IPS-18a (cell line): ENCODE results near the gene TNFRSF4.

ENCODE experiments used
- H3K27ac ChIP-seq: one replicate; pipeline ENCODE4 v1.5.1; 2013; ENCODE audit warnings: low read length
- H3K27me3 ChIP-seq: one replicate; pipeline ENCODE4 v1.6.1; 2013; ENCODE audit warnings: mild to moderate bottlenecking, low read length; ENCODE audit not compliant: control insufficient read depth, insufficient read depth
- H3K36me3 ChIP-seq: one replicate; pipeline ENCODE4 v1.6.1; 2013; ENCODE audit warnings: low read depth, low read length; ENCODE audit not compliant: control insufficient read depth
- H3K4me1 ChIP-seq: one replicate; pipeline ENCODE4 v1.6.1; 2013; ENCODE audit warnings: low read depth, low read length; ENCODE audit not compliant: control insufficient read depth
- H3K4me3 ChIP-seq: one replicate; pipeline ENCODE4 v1.5.1; 2013; ENCODE audit warnings: low read length
- H3K9ac ChIP-seq: one replicate; pipeline ENCODE4 v1.6.1; 2013; ENCODE audit warnings: mild to moderate bottlenecking, low read length, moderate library complexity
- H3K9me3 ChIP-seq: one replicate; pipeline ENCODE4 v1.6.1; 2013; ENCODE audit warnings: low read depth, low read length; ENCODE audit not compliant: control insufficient read depth

TNFRSF4 gene

DNA sequence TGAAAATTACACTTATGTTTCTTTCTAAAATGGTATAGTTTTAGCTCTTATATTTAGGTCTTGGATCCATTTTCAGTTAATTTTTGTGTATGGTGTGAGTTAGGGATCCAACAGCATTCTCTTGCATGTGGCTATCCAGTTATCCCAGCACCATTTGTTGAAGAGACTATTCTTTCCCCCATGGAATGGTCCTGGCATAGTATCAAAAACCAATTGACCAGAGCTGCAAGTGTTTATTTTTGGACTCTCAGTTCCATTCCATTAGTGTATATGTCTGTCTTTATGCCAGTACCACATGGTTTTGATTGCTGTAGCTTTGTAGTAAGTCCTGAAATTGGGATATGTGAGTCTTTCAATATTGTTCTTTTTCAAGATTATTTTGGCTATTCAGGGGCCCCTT, 26.0 kb downstream of the TNFRSF4 start:
- H3K36me3 ChIP-seq, result no peaks in the 10 kb centered on the region
- H3K27me3 ChIP-seq, result no peaks in the 10 kb centered on the region
- no peak overlapping the region for H3K27ac ChIP-seq
- no peak overlapping the region for H3K4me3 ChIP-seq
- H3K9me3 ChIP-seq, result no peaks in the 10 kb centered on the region
- no peaks in the 10 kb centered on the region for H3K4me1 ChIP-seq
- H3K9ac ChIP-seq, result no peak overlapping the region

DNA sequence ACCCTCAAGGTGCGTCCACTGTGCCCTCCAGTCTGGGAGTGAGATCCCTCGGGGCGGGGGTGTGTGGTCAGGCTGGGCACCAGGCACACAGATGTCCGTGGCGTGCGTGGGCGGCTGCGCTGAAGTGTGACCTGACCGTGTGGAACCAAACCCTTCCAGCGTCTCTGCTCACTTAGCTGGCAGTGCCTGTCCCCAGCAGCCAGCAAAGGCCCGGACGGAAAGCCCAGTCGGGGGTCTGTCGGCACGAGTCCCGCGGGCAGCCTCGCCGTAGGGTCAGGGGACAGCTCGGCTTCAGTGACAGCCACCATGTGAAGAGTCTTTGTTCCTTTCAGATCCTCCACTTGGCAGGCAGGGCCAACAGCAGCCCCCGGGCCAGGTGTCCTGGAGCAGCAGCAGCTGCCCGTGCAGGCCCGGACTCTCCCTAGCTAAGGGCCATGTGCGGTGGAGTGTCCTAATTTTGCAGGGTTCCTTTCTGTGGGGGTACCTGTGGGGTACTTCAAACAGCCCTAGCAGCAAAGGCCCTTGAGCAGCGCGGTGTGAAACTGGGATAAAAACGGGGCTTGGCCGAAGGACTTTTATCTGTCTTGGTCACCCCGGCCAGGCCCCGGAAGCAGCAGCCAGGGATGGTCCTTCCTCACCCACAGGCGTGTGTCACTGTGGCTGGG, 28.7 kb downstream of the TNFRSF4 start:
- Histone ChIP-seq H3K4me1 (no peaks in the 10 kb centered on the region), H3K36me3 (no peaks in the 10 kb centered on the region), H3K27me3 (no peaks in the 10 kb centered on the region), H3K27ac (no peak overlapping the region), H3K9ac (no peak overlapping the region), H3K9me3 (no peaks in the 10 kb centered on the region), H3K4me3 (no peak overlapping the region)

DNA sequence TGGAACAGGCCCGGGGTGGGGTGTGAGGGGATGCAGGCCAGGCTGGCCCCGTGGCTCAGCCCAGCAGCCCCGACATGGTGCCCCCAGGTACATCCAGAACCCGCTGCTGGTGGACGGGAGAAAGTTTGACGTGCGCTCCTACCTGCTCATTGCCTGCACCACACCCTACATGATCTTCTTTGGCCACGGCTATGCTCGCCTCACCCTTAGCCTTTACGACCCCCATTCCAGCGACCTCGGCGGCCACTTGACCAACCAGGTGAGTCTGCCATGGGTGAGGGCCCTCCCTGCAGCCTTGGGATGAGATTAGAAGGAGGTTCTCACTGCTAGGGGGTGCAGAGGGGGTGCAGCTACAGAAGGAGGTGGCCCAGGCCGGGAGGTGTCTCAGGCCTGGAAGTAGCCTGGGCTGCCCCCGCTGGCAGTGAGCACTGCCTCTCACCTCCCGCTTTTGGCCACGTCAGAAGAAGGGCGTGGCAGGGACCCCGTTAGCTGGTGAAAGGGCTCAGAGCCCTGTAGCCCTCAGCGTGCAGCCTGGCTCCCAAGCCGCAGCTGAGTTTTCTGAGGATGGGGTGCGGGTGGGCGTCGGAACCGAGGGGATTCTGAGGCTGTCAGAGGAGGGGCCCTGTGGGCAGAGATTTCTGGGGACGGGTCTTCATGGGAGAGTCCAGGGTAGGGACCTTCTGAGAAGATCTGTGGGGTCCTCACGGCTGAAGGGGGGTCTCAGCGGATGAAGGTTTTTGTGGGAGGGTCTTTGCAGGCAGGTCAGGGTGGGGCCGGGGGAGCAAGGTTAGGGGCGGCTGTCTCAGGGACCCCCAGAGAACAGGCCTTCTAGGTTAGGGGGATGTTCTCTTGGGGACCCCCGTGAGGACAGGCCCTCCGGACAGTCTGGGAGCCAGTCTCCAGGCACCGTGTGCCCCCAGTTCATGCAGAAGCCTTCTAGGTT, 29.8 kb downstream of the TNFRSF4 start:
- no peak overlapping the region for H3K4me3 ChIP-seq
- H3K9me3 ChIP-seq, result no peaks in the 10 kb centered on the region
- H3K27ac ChIP-seq, result no peak overlapping the region
- no peaks in the 10 kb centered on the region for H3K27me3 ChIP-seq
- no peaks in the 10 kb centered on the region for H3K36me3 ChIP-seq
- no peak overlapping the region for H3K9ac ChIP-seq
- H3K4me1 ChIP-seq, result no peaks in the 10 kb centered on the region

DNA sequence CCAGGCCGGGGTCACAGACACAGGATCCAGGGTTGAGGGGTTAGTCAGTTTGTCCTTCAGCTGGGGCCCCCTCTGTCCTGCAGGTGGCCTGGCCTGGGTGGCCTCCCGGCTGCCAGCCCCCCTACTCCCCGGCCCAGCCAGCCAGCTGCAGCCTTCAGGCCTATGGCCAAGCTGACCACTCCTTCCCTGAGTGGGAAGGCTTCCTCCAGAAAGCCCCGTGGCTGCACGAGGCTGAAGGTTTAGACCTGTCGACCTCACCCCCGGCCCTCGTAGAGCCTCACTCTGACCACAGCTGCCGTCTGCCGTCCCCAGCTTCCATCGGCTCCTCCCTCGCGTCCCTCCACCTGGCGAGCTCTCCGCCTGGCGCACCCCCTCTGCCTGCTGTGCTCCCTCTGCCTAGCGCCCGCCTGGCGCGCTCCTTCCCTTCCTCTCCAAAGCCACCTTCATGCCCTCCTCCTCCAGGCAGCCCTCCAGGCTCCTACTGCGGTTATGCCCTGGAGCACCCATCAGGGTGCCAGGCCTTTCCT, 30.7 kb downstream of the TNFRSF4 start:
- Histone ChIP-seq H3K27me3 (no peaks in the 10 kb centered on the region), H3K9me3 (no peaks in the 10 kb centered on the region), H3K4me3 (no peak overlapping the region), H3K27ac (no peak overlapping the region), H3K36me3 (no peaks in the 10 kb centered on the region), H3K4me1 (no peaks in the 10 kb centered on the region), H3K9ac (no peak overlapping the region)

DNA sequence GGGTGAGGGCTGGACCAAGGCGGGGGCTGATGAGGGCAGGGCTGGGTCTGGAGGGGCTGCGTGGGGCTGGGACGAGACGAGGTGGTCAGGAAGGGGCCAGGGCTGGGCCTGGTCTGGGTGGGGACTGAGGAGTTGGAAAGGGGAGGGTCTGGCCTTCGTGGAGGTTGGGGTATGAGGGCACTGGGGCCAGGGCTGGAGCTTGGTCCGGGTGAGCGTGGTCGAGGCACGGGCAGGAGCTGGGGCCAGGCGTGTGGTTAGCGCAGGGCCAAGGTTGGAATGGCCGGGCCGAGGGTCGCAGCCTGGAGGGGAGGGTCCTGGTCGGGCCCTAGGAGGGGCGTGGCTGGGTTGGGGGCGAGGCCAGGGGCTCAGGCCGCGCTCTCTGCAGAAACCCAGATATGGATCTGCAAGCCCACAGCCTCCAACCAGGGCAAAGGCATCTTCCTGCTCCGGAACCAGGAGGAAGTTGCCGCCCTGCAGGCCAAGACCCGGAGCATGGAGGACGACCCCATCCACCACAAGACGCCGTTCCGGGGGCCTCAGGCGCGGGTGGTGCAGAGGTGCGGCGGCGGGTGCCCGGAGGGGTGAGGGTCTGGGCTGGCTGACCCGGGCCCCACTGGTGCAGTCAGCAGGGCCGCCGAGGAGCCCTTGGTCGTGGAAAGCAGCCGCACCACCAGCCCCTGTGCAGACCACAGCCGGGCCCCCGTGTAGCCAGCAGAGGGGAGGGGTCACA, 31.3 kb downstream of the TNFRSF4 start:
- no peaks in the 10 kb centered on the region for H3K9me3 ChIP-seq
- H3K4me3 ChIP-seq, result no peak overlapping the region
- no peak overlapping the region for H3K27ac ChIP-seq
- H3K36me3 ChIP-seq, result no peaks in the 10 kb centered on the region
- H3K4me1 ChIP-seq, result no peaks in the 10 kb centered on the region
- no peak overlapping the region for H3K9ac ChIP-seq
- H3K27me3 ChIP-seq, result no peaks in the 10 kb centered on the region

DNA sequence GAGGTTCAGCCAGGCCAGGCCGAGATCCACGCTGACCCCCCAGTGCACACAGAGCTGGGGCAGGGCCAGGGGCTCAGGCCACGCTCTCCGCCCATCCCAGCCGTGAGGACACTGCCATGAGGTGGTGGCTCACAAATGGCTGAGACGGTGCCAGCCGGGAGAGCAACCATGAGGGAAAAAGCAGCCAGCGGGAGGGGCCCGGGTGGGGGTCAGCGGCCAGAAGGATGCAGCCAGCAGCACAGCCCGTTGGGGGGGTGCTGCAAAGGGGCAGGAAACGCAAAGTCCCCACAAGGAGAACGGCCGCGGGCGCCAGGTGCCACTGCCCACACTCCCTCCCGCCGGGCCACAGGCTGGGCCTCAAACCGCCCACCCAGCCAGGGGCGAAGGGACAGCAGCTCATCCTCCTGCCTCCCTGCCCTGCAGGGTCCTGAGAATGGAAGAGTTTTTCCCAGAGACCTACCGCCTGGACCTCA, 32.0 kb downstream of the TNFRSF4 start:
- no peaks in the 10 kb centered on the region for H3K9me3 ChIP-seq
- H3K9ac ChIP-seq, result no peak overlapping the region
- H3K27ac ChIP-seq, result no peak overlapping the region
- H3K27me3 ChIP-seq, result peaks cover 2% of the 10 kb centered on the region
- no peak overlapping the region for H3K4me3 ChIP-seq
- peaks cover 2% of the 10 kb centered on the region for H3K4me1 ChIP-seq
- no peaks in the 10 kb centered on the region for H3K36me3 ChIP-seq

DNA sequence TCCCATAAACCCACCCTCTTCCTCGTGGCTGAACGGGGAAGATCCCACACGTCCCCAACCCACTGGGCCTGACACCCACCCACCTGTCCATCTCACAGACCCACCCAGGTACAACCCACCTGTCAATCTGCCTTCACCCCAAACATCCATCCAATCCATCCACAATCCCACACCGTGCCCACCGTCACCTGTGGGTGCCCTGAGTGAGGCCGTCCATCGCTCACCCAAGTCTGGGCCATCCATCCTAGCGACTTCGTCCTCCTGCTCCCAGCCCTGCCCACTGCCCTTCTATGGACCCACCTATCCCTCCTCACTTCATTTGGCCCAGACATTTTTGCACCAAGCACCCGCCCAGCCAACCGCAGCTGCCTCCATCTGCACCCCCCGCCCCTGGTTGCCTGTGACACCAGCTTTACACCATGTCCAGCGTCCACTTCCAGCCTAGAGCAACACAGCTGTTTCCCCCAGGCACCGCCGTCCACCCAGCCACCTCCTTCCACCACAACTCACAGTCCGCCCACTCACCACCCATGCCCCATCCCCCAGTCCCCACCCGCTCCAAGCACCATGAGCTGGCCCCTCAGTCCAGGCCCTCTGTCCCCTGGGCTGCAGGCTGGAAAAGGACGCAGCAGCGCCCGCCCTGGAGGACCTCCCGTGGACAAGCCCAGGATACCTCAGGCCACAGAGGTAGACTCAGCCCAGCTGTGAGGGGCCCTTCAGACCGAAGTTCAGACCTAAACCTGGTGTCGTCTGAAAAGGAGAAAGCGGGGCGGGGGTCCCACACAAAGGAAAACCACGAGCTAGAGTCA, 32.6 kb downstream of the TNFRSF4 start:
- Histone ChIP-seq H3K9ac (no peak overlapping the region), H3K4me3 (no peak overlapping the region), H3K4me1 (peaks cover 7% of the 10 kb centered on the region), H3K36me3 (no peaks in the 10 kb centered on the region), H3K27me3 (peaks cover 8% of the 10 kb centered on the region), H3K27ac (no peak overlapping the region), H3K9me3 (no peaks in the 10 kb centered on the region)

DNA sequence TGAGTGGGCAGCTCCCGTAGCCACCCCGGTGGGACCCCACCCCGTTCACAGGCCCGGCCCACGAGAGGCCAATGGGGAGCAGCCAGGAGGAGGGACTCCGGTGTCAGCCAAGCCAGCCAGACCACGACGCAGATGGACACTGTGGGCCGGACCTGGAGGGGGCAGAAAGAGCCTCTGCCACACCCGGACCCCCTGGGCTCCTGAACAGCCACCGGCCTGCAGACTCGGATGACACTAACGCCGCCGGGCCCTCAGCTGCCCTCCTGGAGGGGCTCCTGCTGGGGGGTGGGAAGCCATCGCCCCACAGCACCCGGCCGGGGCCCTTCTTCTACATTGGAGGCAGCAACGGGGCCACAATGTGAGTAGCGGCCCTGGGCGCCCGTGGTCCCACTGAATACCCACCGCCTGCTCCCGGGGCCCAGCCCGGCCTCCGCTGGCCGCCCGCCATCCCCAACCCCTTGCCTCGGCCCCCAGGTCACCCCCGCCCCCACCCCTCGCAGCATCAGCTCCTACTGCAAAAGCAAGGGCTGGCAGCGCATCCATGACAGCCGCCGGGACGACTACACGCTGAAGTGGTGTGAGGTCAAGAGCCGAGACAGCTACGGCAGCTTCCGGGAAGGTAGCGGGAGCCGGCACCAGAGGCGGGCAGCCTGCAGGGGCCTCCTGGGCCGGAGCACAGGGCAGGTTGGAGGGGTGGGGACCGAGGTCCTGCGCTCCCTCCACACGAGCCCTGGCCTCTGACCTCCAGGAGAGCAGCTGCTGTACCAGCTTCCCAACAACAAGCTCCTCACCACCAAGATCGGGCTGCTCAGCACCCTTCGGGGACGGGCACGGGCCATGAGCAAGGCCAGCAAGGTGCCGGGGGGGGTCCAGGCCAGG, 33.7 kb downstream of the TNFRSF4 start:
- Histone ChIP-seq H3K9ac (no peak overlapping the region), H3K36me3 (no peaks in the 10 kb centered on the region), H3K4me1 (peaks cover 7% of the 10 kb centered on the region), H3K27me3 (peaks cover 19% of the 10 kb centered on the region), H3K9me3 (no peaks in the 10 kb centered on the region), H3K27ac (no peak overlapping the region), H3K4me3 (no peak overlapping the region)

DNA sequence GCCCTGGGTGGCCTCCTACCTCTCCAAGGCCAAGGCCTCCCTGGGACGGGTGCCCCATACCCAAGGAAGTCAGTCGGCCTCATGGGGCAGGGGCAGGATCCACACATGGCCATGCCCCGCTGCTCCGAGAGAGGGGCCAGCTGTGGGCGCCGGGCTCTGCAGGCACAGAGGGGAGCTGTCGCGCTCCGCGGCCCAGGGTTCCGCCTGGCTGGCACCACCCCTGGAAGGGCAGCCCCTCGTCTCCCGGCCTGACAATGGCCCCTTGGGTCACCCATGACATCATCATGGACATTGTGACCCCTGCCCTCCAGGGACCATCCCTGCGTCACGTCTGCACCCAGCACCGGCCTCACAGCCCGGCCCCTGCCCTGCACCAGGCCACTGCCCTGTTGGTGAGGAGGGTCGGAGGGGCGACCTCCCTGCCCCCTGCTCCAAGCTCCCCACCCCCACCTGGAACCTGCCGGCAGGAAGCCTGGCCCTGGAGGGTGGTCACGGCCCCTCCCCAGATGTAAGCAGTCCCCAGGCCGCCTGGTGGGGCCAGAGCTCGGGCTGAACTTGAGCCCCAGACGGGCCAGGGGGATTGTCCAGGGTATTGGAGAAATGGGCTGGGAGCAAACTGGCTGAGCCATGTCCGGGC, 34.5 kb downstream of the TNFRSF4 start:
- Histone ChIP-seq H3K36me3 (no peaks in the 10 kb centered on the region), H3K4me1 (peaks cover 7% of the 10 kb centered on the region), H3K4me3 (no peak overlapping the region), H3K9me3 (no peaks in the 10 kb centered on the region), H3K27ac (no peak overlapping the region), H3K9ac (no peak overlapping the region), H3K27me3 (peaks cover 24% of the 10 kb centered on the region)

DNA sequence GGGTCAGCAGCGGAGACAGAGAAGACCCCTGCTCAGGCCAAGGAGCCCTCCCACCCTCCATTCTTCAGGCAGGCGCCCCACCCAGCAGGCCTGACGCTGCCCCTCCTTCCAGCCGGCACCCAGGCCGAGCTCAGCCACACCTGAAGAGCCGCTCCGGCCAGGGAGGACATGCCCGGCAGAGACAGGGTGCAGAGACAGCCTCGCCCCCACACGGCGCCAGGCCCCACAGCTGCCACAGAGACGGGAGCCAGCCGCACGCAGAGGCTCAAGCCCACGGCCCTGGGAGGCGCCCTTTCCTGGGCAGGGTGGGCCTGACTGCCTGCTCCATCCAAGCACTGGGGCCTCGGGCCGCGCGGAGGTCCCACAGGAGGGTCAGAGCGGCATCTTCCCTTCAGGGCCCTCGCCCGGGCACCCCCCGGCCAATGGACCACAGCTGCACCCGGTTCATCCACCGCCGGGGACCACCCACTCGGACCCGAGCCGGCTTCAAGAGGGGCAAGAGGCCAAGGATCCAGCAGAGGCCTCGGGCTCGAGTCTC, 35.1 kb downstream of the TNFRSF4 start:
- Histone ChIP-seq H3K4me3 (no peak overlapping the region), H3K9me3 (no peaks in the 10 kb centered on the region), H3K27me3 (peaks cover 29% of the 10 kb centered on the region), H3K9ac (no peak overlapping the region), H3K27ac (no peak overlapping the region), H3K4me1 (peaks cover 7% of the 10 kb centered on the region), H3K36me3 (no peaks in the 10 kb centered on the region)
